GM18519 (cell line): Measurements from ENCODE around the gene ERBB4.
"Not testable (repeated sequence)": the region's sequence is repeated elsewhere in the genome, so short reads cannot be mapped to it uniquely, and the experiment has no call there.

Experiments used
- ATAC-seq: cut with Tn5 transposase; IDR thresholded peaks from one replicate; pipeline ENCODE4 v1.9.1; 2021; ENCODE audit warnings: mild to moderate bottlenecking, moderate library complexity; ENCODE audit not compliant: unreplicated experiment, low FRiP score

The ERBB4 gene

GRCh38 chr2:211789982-211790381 lies 748.6 kb downstream of the ERBB4 start:
- no peak for ATAC-seq

GRCh38 chr2:211766689-211767088 lies 771.9 kb downstream of the ERBB4 start:
- no peak for ATAC-seq

- ATAC-seq: no peak
Observed at GRCh38 chr2:211762479-211762878, 776.1 kb downstream of the ERBB4 start.

- ATAC-seq: no peak
Observed at GRCh38 chr2:211760103-211760502, 778.5 kb downstream of the ERBB4 start.

- no peak for ATAC-seq
Observed at GRCh38 chr2:211756266-211756665, 782.3 kb downstream of the ERBB4 start.

- no peak for ATAC-seq
Observed at GRCh38 chr2:211755187-211755586, 783.4 kb downstream of the ERBB4 start.

GRCh38 chr2:211751848-211752247 lies 786.8 kb downstream of the ERBB4 start:
- no peak for ATAC-seq

GRCh38 chr2:211748339-211748738 lies 790.3 kb downstream of the ERBB4 start:
- no peak for ATAC-seq

GRCh38 chr2:211745295-211746097 lies 793.1 kb downstream of the ERBB4 start:
- peak; percentile 97 for ATAC-seq

- ATAC-seq: no peak
Observed at GRCh38 chr2:211744379-211744778, 794.2 kb downstream of the ERBB4 start.

- ATAC-seq: no peak
Observed at GRCh38 chr2:211741966-211742365, 796.6 kb downstream of the ERBB4 start.

- ATAC-seq: no peak
Observed at GRCh38 chr2:211737282-211737681, 801.3 kb downstream of the ERBB4 start.

GRCh38 chr2:211730215-211730614 lies 808.4 kb downstream of the ERBB4 start:
- no peak for ATAC-seq

GRCh38 chr2:211729433-211729832 lies 809.2 kb downstream of the ERBB4 start:
- no peak for ATAC-seq

- ATAC-seq: no peak
Observed at GRCh38 chr2:211724933-211725332, 813.7 kb downstream of the ERBB4 start.

- ATAC-seq: no peak
Observed at GRCh38 chr2:211723398-211723797, 815.2 kb downstream of the ERBB4 start.

- ATAC-seq: no peak
Observed at GRCh38 chr2:211722928-211723327, 815.7 kb downstream of the ERBB4 start.

GRCh38 chr2:211721874-211722273 lies 816.7 kb downstream of the ERBB4 start:
- not testable (repeated sequence) for ATAC-seq

GRCh38 chr2:211709389-211709788 lies 829.2 kb downstream of the ERBB4 start:
- ATAC-seq: no peak

GRCh38 chr2:211692689-211693088 lies 845.9 kb downstream of the ERBB4 start:
- ATAC-seq: no peak

GRCh38 chr2:211690736-211691135 lies 847.9 kb downstream of the ERBB4 start:
- no peak for ATAC-seq

- ATAC-seq: no peak
Observed at GRCh38 chr2:211688196-211688595, 850.4 kb downstream of the ERBB4 start.
